ENCODE measurements around the gene P3H3.
"Not testable (repeated sequence)": the region's sequence is repeated elsewhere in the genome, so short reads cannot be mapped to it uniquely, and the experiment has no call there.

P3H3 gene

DNA sequence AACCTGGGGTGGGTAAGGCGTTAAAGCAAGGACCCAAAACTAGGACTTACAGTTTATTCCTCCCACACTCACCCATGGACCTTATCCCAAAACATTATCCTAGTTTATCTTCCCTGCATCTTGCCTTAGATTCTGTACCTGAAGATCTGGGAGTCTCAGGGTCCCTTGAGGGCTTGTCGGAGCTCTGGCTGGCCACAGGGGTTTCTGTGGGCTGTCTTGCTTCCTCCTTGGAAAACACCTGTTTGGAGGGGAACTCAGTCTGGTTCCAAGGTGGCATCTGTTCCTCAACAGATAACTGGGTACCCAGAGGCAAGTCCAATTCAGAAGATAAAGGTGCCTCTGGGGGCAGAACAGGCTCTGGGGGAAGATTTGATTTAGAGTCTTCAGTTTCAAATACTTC lies 21.2 kb downstream of the P3H3 start:
- no peak for DNase-seq

DNA sequence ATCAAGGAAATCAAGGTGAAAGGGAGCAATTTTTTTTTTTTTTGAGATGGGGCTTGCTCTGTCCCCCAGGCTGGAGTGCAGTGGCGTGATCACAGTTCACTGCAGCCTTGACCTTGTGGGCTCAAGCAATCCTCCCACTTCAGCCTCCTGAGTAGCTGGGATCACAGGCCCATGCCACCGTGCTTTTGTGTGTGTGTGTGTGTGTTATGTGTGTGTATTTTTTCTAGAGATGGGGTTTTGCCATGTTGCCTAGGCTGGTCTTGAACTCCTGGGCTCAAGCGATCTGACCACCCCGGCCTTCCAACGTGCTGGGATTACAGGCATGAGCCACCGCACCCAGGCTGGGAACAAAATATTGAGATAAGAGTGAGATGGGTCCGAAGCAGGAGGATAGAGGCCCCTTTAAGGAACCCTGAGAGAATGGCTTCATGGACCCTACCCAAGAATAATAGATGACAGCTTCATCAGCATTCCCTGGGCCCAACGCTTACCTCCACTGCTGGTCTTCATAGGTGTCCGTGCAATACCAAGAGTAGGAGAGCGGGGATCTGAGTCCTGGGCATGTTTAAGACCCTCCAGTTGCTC lies 21.9 kb downstream of the P3H3 start:
- DNase-seq: no peak

DNA sequence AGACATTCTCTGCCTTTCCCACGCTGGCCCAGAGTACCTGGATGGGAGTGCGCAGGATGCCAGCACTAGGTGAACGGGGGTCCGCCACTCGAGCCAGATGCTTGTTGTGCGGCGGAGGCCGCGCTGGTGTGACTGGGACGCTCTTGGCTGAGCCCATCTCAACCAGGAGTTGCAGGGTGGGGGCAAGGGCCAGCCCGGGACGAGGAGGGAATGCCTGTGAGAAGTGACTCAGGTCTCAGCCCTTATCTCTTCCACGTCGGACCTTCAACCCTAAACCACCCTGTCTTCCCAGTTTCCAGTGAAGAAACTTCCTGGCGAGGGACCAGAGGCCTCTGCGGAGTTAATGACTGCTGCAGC lies 22.6 kb downstream of the P3H3 start:
- DNase-seq: no peak

DNA sequence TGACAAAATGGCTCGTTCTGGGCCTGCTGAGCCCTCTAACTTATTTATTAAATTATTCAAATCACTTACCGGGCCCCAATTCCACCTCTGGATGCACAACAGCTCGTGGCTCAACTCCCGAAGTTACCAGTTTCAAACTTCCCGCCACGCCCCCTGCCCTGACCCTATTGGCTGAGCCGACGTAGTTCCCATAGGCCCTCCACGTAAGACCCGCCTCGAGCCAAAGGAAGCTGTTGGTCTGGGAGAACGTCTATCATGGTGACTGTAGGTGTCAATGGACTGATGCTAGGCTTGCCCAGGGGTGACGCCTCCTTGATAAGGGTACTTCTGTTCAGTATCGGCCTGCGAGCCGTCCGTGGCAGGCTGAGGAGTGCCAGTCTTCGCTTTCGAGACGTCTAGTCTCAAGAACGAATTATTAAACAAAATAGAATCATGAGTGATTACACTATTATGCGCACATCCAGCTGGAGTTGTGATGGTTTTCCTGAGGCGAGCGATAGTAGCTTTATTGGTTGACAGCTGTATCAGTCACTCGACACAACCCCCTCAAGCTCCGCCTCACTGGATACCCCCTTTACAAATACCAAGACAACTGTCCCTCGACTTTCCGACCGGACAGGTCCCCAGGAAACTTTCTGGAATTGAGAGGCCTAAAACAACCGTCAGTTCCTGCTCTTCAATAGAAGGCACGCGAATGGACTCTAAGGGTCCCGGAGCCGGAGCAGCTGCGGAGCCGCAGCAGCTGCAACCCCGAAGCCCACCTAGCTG lies 23.1 kb downstream of the P3H3 start, which contains the start of gene CDCA3:
Gene CDCA3 (minus strand): TSS at position 134 of the 768 bp plus-strand sequence. CDS start 334 bp downstream, outside the sequence.
- DNase-seq: peak; percentile 94

DNA sequence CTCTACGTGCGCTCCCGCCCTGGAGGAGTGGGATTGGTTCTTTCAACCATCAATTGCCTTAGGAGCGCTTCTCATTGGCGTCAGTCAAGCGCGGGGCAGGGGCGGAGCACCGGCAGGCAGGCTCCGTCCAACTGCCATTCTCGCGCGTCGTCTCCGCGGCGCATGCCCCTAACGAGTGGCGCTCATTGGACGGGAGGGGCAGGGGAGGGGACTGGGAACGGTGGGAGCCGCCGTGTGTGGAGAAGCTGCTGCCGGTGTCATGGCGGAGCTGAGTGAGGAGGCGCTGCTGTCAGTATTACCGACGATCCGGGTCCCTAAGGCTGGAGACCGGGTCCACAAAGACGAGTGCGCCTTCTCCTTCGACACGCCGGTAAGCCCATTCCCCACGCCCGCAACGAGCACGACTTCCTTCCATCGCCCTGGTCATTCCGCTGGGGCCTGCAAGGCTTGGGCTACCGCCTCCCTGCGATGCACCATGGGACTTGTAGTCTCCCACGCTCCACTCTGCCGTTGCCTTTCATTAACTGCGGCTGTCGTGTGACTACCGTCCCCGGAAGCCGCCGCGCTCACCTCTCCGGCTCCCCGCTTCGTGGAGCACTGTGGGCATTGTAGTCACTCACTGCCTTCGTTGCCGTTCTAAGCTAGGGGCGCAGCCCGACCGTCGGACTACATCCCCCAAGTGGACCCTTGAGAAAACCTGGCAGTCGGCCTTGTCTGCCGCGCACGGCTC lies 23.9 kb downstream of the P3H3 start, which contains the start of gene USP5:
Gene USP5 (plus strand): TSS at position 230 of the 730 bp plus-strand sequence. CDS start 30 bp downstream, at position 260.
- peak; percentile 98 for DNase-seq

DNA sequence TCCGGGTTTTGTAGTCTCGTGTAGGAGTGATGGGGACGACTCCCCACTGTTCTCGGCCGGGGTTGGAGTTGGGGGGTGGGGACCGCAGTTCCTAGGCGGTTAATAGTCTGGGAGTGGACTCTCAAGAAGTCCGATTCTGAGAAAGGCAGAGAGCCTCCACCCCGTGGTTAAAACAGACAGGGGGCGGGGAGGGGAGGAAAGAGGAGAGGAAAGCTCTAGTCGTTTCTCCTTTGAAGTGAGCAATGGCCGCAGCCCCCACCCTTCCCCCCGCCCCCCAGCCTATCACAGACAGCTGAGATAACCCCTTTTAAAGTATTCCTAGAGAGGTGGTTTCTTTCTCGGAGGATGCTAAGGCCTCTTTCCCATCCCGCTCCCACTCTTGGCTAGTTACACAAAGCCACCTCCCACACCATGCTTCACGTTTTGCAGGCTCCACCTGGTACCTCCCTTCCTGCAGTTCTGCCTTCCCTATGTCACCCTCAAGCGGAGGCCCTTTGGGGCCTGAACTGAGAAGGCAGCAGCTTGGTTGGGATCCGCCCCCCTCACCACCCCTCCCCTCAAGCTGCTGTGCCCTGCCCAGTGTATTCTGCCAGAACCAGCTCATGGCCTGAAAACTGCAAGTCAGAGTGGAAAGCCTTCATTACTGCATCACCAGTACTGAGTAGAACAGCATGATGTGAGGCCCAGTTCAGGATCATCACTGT lies 24.6 kb downstream of the P3H3 start:
- DNase-seq: peak; percentile 82

DNA sequence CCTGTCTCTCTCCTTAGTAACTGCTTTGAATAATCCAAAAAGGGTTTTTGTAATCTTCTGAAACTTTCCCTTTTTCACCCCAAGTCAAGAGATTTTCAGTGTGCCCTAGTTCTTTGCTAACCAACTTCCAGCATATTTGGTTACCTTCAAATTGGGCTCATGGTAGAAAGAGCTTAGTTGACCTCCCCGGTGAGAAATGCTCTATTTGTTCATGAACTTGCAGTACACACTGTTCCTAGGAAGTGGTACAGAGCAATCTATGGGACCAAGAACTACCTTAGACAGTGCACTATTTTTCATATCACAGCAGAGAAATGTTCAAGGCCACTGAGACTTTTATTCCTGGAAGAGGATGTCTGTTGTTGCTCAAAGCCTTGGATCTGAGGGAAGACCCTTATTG lies 25.4 kb downstream of the P3H3 start:
- DNase-seq: no peak

DNA sequence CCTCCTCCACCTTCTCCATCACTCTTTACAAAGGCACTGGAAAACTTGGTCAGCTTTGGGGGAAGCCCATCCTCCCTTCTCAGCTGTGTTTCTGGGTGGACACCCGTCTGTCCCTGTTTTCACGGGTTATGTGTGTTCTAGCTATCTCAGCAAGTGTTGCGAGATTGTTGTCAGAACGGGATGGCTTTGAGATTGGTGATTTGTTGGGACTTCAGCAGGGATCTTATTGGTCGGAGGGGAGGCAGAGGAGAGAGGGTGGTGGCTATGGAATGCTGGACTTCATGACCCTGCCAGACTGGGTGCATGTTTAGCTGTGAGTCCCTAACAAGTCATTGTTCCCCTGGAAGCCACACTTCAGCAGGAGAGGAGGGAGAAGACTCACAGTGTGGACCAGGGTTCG lies 25.8 kb downstream of the P3H3 start:
- no peak for DNase-seq

DNA sequence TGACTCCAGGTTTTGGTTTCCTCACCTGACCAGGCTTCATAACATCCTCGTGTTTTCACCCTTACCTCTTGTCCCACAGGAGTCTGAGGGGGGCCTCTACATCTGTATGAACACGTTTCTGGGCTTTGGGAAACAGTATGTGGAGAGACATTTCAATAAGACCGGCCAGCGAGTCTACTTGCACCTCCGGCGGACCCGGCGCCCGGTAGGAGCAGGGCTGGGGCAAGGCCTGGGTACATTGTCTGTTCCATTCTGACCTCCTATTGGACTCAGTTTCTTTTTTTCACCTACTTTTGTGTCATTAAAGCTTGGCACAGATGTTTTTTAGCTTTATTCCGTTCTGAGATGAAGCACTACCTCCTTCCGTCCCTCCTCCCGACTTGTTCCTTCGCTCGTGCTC lies 27.1 kb downstream of the P3H3 start:
- DNase-seq: no peak

DNA sequence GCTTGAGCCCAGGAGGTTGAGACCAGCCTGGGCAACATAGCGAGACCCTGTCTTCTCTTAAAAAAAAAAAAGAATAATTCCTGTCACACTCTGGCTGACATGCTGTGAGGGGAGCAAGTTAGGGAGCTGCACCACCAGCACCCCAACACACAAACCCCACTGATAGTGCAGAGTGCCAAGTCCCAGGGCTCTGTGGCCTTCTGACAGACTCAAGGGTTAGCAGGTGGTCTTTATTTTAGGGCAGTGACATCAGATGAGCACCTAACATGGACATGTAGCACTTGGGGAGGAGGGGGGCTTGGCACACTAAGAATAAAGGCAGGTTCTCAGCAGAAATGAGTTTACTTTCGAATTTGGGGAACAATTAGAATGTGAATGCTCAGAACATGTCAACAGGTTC lies 30.6 kb downstream of the P3H3 start:
- DNase-seq: no peak

DNA sequence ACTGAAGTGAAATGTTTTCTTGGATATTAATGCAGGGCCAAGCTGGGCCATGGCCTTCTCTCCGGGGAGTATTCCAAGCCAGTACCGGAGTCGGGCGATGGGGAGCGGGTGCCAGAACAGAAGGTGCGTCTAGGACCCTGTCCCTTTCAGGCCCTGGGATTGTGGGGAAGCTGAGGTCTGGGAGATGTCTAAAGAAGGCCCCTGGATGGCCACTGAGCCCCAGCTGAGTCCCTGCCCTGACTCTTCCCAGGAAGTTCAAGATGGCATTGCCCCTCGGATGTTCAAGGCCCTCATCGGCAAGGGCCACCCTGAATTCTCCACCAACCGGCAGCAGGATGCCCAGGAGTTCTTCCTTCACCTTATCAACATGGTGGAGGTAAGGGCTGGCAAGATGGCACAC lies 31.9 kb downstream of the P3H3 start:
- no peak for DNase-seq

DNA sequence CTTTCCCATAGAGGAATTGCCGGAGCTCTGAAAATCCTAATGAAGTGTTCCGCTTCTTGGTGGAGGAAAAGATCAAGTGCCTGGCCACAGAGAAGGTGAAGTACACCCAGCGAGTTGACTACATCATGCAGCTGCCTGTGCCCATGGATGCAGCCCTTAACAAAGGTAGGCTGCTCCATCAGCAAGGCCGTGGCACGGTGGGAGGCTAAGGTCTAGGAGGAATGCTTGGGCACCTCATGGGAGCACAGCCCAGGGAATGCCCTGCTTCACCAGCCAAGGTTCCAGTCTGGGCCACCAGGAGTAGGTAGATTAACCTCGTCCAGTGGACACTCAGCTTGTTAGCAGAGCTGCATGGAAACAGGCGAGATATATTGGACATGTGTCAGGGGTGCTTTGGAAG lies 32.7 kb downstream of the P3H3 start:
- no peak for DNase-seq

DNA sequence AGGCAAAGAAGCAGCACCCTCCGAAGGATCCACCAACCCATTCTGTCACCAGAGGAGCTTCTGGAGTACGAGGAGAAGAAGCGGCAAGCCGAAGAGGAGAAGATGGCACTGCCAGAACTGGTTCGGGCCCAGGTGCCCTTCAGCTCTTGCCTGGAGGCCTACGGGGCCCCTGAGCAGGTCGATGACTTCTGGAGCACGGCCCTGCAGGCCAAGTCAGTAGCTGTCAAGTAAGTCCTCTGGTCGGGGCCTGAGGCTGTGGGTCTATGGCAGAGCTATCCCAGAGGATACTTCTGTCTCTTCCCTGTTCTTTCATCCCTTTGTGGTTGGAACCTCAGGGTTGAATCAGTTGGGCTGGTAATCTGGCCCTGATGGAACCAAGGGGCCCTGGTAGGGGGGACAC lies 33.2 kb downstream of the P3H3 start:
- no peak for DNase-seq

DNA sequence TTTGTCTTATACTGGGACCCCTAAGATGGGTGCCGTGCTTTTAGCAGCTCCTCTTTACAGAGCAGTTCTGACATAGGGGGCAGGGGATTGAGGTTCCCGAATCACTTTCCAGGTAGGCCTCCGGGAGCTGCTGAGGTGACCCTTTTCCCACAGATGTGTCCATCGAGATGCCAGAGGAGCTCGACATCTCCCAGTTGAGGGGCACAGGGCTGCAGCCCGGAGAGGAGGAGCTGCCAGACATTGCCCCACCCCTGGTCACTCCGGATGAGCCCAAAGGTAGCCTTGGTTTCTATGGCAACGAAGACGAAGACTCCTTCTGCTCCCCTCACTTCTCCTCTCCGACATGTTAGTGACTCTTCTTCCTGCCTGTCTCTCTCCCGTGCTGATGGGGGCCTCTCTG lies 34.8 kb downstream of the P3H3 start:
- no peak for DNase-seq

DNA sequence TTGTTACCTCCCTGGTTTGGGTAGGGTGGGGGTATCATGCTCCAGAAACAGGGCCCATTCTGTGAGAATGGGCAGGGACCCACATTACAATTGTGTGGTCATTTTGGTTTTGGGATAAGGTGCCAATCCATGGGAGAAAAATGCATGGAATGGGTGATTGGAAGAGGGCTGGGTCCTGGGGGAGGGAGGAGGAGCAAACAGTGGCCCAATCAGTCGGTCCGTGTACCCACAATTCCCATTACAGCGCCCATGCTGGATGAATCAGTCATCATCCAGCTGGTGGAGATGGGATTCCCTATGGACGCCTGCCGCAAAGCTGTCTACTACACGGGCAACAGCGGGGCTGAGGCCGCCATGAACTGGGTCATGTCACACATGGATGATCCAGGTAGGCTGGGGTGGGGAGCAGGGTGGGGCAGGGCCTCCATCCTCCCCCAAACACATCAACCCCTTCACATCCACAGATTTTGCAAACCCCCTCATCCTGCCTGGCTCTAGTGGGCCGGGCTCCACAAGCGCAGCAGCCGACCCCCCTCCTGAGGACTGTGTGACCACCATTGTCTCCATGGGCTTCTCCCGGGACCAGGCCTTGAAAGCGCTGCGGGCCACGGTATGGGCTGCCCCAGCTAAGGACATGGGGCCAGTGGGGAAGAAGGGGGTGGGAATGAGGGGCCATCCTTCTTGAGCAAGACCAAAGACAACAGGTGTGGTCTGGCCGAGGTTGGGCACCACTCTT lies 35.5 kb downstream of the P3H3 start:
- DNase-seq: no peak

DNA sequence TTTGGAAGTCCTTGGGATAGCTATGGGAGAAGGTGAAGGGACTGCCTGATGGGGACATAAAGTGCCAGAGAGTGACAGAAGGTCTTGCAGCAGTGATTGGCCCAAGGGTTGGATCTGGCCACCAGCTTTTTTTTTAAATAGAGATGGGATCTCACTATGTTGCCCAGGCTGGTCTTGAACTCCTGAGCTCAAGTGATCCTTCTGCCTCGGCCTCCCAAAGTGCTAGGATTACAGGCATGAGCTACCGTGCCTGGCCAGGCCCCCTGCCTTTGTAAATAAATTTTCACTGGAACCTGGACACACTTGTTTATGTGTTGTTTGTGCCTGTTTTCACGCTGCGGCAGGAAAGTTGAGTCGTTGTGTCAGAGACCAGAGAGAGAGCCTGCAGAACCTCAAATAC lies 37.1 kb downstream of the P3H3 start:
- DNase-seq: not testable (repeated sequence)

DNA sequence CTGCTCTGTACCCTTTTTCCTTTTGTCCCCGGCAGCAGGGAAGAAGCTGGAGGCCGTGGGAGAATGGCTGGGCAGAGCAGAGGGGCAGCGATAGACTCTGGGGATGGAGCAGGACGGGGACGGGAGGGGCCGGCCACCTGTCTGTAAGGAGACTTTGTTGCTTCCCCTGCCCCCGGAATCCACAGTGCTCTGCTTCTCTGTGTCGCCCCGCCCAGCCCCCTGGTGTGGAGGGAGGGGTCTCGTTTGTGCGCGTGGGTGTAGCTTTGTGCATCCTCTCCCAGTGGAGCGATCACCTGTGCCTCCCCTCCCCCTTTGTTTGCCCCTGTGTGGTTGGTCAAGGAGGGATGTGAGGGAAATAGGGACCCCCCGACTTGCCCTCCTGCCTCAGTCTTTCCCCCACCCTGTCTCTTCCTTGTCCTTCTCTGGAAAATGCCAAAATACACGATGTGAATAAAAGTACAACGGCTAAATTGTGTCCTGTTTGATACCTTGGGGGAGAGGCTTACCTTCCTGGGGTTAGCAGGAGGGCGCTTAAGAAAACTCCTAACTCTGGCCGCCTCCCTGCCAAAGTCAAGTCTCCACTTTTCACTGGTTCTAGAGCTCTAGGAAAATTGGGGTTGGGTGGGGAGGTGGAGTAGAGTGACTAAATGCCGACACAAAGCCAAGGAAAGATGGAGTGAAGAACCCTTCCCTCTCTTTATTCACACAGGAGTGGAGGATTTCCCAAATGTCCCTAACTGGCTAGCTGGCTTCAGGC lies 38.1 kb downstream of the P3H3 start:
- no peak for DNase-seq

DNA sequence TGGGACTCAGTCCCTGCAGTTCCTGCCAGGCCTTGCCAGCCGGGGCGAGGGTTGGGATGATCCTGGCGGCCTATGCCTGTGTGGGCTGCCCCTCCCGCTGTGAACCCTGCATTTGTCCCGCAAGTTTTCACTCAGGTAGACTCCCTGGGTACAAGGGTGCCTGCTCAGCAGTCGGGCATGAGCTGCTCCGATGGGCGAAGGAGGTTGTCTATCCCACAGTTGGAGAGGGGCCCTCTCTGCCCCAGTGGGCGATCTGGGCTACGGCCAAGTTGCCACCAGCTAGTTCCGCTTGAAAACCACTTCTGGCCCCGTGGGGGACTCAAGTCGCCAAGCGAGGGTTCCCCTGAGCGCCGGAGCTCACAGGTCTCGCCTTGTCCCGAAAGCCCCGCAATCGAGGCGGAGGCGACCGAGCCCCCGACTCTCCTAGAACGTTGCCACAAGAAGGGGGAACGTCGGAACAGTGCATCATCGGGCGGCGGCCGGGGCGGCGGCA lies 38.8 kb downstream of the P3H3 start:
- DNase-seq: no peak

DNA sequence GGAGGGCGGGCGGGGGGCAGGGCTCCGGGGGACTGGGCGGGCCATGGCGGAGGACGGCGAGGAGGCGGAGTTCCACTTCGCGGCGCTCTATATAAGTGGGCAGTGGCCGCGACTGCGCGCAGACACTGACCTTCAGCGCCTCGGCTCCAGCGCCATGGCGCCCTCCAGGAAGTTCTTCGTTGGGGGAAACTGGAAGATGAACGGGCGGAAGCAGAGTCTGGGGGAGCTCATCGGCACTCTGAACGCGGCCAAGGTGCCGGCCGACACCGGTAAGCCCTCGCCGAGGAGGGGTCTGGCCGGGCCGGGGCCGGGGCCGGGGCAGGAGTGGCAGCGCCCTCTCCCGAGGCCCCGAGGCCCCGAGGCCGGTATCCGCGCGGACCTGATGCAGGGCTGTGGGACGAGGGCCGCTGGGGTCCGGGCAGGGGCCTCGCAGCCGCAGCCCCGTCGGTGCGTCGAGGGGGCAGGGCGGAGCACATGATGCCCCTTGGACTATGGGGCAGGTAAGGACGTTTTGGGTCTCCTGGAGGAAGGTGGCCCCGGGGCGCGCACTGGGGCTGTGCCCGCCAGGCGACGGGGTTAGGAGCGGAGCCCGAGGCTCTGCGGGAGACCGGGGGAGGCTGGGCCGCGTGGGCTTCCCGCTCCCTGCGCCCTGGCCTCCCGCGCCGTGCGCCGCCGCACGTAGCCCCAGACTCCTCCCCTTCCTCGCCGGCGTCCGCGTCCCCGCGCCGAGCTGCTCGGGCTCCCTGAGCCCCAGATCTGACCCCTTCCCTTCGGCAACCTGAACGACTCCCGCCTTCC lies 39.4 kb downstream of the P3H3 start, which contains the start of gene TPI1:
Gene TPI1 (plus strand): TSS at position 119 of the 798 bp plus-strand sequence. CDS start 36 bp downstream, at position 155.
- peak; percentile 82 for DNase-seq

DNA sequence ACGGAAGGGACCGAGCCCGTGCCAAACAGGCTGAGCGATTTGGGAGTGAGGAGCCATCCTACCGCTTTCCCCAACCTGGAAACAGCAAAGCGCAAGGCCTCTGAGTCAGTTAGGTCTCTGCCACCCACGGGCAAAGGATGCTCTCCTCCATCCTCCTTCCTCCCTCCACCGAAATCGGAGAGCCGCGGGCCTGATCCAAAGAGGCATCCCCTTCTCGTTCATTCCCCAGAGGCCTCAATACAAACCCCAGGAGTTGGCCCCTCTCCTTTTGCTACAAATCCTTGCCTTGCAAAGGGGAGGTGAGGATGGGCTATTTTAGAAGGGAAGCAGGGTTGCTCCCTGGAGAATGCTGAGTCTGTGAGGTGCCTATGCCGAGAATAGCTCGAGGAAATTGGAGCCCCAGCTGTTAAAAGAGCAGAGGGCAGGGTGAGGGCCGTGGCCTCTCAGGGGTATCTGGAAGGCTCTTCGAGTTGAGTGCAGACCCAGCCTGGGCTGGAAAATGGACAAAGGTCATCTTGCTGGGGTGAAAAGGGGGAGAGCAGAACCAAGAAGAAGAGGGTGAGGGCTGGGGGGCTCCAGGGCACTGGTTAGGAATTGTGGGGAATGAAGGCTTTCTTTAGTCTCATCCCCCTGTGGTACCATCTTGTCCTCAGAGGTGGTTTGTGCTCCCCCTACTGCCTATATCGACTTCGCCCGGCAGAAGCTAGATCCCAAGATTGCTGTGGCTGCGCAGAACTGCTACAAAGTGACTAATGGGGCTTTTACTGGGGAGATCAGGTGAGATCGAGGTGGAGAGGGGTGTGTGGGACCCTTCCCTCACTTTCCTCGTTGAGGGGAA lies 40.2 kb downstream of the P3H3 start:
- peak; percentile 21 for DNase-seq

Data from stimulated activated CD4-positive, alpha-beta T cell treated with anti-CD3 and anti-CD28 coated beads, Interleukin-4, amount 100 ng/mL, for 24 hours (primary cell).